H9 (cell line): ENCODE measurements around the gene SH3TC1. TPM values are rescaled to one million over a fixed set of nuclear protein-coding genes. Genes with fewer than 3 reads are reported as not detected.

Experiments
- DNase-seq: peaks from one replicate; pipeline ENCODE4 v3.0.0-alpha.2; 2017
- H2AFZ ChIP-seq: one replicate; pipeline ENCODE4 v1.6.1; 2013; ENCODE audit warnings: mild to moderate bottlenecking, low read length, control low read depth, moderate library complexity
- H2AK5ac ChIP-seq: 2 replicates; pipeline ENCODE4 v1.6.1; 2013; ENCODE audit warnings: low read length, control low read depth, mixed read lengths; ENCODE audit not compliant: insufficient read length
- H2BK120ac ChIP-seq: one replicate; pipeline ENCODE4 v1.6.1; 2013; ENCODE audit warnings: low read depth, mild to moderate bottlenecking, low read length, control low read depth, inconsistent platforms; ENCODE audit not compliant: poor library complexity, severe bottlenecking
- H2BK12ac ChIP-seq: 2 replicates; pipeline ENCODE4 v1.6.1; 2013; ENCODE audit warnings: low read length, control low read depth, mixed read lengths, low read depth; ENCODE audit not compliant: insufficient read length
- H2BK15ac ChIP-seq: 2 replicates; pipeline ENCODE4 v1.6.1; 2013; ENCODE audit warnings: low read depth, low read length, control low read depth
- H2BK20ac ChIP-seq: one replicate; pipeline ENCODE4 v1.6.1; 2013; ENCODE audit warnings: low read depth, mild to moderate bottlenecking, low read length, control low read depth, inconsistent platforms; ENCODE audit not compliant: poor library complexity, severe bottlenecking
- H2BK5ac ChIP-seq: 2 replicates; pipeline ENCODE4 v1.6.1; 2013; ENCODE audit warnings: low read length, control low read depth, mixed read lengths; ENCODE audit not compliant: insufficient read length
- H3K14ac ChIP-seq: 2 replicates; pipeline ENCODE4 v1.6.1; 2013; ENCODE audit warnings: low read length, control low read depth; ENCODE audit not compliant: insufficient read depth
- H3K18ac ChIP-seq: 2 replicates; pipeline ENCODE4 v1.6.1; 2013; ENCODE audit warnings: low read depth, mild to moderate bottlenecking, mixed read lengths, low read length, control low read depth; ENCODE audit not compliant: insufficient read length
- H3K23ac ChIP-seq: 2 replicates; pipeline ENCODE4 v1.6.1; 2013; ENCODE audit warnings: low read length, control low read depth, mixed read lengths, low read depth; ENCODE audit not compliant: insufficient read length
- H3K23me2 ChIP-seq: 2 replicates; pipeline ENCODE4 v1.6.1; 2013; ENCODE audit warnings: low read depth, mild to moderate bottlenecking, mixed read lengths, low read length, control low read depth; ENCODE audit not compliant: insufficient read length, poor library complexity, severe bottlenecking
- H3K27ac ChIP-seq: 2 replicates; pipeline ENCODE4 v1.5.1; 2013; ENCODE audit warnings: low read length, control low read depth, mixed read lengths, low read depth; ENCODE audit not compliant: insufficient read length
- H3K27me3 ChIP-seq: 2 replicates; pipeline ENCODE4 v1.6.1; 2013; ENCODE audit warnings: low read length, control low read depth, inconsistent platforms; ENCODE audit not compliant: insufficient read depth
- H3K4ac ChIP-seq: 2 replicates; pipeline ENCODE4 v1.6.1; 2013; ENCODE audit warnings: low read depth, mild to moderate bottlenecking, control low read depth, inconsistent platforms, low read length, moderate library complexity
- H3K4me1 ChIP-seq: 2 replicates; pipeline ENCODE4 v1.6.1; 2013; ENCODE audit warnings: low read length, control low read depth, inconsistent platforms; ENCODE audit not compliant: insufficient read depth
- H3K4me2 ChIP-seq: 2 replicates; pipeline ENCODE4 v1.6.1; 2013; ENCODE audit warnings: low read length, control low read depth, mixed read lengths; ENCODE audit not compliant: insufficient read length, insufficient read depth
- H3K56ac ChIP-seq: 2 replicates; pipeline ENCODE4 v1.6.1; 2013; ENCODE audit warnings: low read depth, mild to moderate bottlenecking, mixed read lengths, low read length, control low read depth; ENCODE audit not compliant: insufficient read length
- H3K79me1 ChIP-seq: 2 replicates; pipeline ENCODE4 v1.6.1; 2013; ENCODE audit warnings: low read depth, mild to moderate bottlenecking, moderate library complexity, low read length, control low read depth, inconsistent platforms; ENCODE audit not compliant: insufficient read depth, poor library complexity, severe bottlenecking
- H3K79me2 ChIP-seq: 2 replicates; pipeline ENCODE4 v1.6.1; 2013; ENCODE audit warnings: low read length, control low read depth, inconsistent platforms; ENCODE audit not compliant: insufficient read depth
- H3K9ac ChIP-seq: 2 replicates; pipeline ENCODE4 v1.6.1; 2013; ENCODE audit warnings: low read length, control low read depth, mixed read lengths; ENCODE audit not compliant: insufficient read length; ENCODE audit errors: extremely low read depth
- H3K9me3 ChIP-seq: one replicate; pipeline ENCODE4 v1.6.1; 2013; ENCODE audit warnings: low read depth, low read length, inconsistent platforms; ENCODE audit not compliant: control insufficient read depth
- H3T11ph ChIP-seq: one replicate; pipeline ENCODE4 v1.6.1; 2013; ENCODE audit warnings: mild to moderate bottlenecking, low read length, control low read depth, inconsistent platforms
- H4K20me1 ChIP-seq: one replicate; pipeline ENCODE4 v1.6.1; 2013; ENCODE audit not compliant: control insufficient read depth, insufficient read length, insufficient read depth
- H4K5ac ChIP-seq: 2 replicates; pipeline ENCODE4 v1.6.1; 2013; ENCODE audit warnings: low read depth, mild to moderate bottlenecking, mixed read lengths, low read length, control low read depth; ENCODE audit not compliant: insufficient read length
- H4K8ac ChIP-seq: replicated peaks from 2 replicates; pipeline ENCODE4 v1.6.1; 2013; ENCODE audit warnings: low read length, control low read depth, mixed read lengths, low read depth; ENCODE audit not compliant: insufficient read length
- H4K91ac ChIP-seq: 2 replicates; pipeline ENCODE4 v1.6.1; 2013; ENCODE audit warnings: low read depth, mild to moderate bottlenecking, moderate library complexity, mixed read lengths, low read length, control low read depth; ENCODE audit not compliant: insufficient read length
- H3K27ac Mint-ChIP-seq, 3 experiments: 2 replicates in 2 of 3; 3 replicates in 1 of 3; pipeline ENCODE4 v1.8.0; 2020 to 2021; ENCODE audit warnings: mixed read lengths in 3 of 3, mild to moderate bottlenecking in 1 of 3, moderate library complexity in 1 of 3
- H3K27me3 Mint-ChIP-seq: 2 replicates; pipeline ENCODE4 v1.8.0; 2021; ENCODE audit warnings: low read depth, mild to moderate bottlenecking, moderate library complexity, mixed read lengths
- H3K36me3 Mint-ChIP-seq, 3 experiments: 2 replicates in 2 of 3; 3 replicates in 1 of 3; pipeline ENCODE4 v1.8.0; 2020 to 2021; ENCODE audit warnings: low read depth in 3 of 3, mixed read lengths in 3 of 3; ENCODE audit not compliant: insufficient read depth in 1 of 3
- H3K4me1 Mint-ChIP-seq, 2 experiments: 2 replicates each; pipeline ENCODE4 v1.8.0; 2020; ENCODE audit warnings: mixed read lengths in 2 of 2
- H3K4me3 Mint-ChIP-seq, 2 experiments: 2 replicates in 1 of 2; 3 replicates in 1 of 2; pipeline ENCODE4 v1.8.0; 2020 to 2021; ENCODE audit warnings: mild to moderate bottlenecking in 2 of 2, mixed read lengths in 2 of 2, moderate library complexity in 1 of 2
- H3K9me3 Mint-ChIP-seq, 2 experiments: 2 replicates in 1 of 2; 3 replicates in 1 of 2; pipeline ENCODE4 v1.8.0; 2020; ENCODE audit warnings: mild to moderate bottlenecking in 2 of 2, mixed read lengths in 2 of 2, moderate library complexity in 1 of 2
- WGBS: extraction: QIAGEN DNeasy Blood & Tissue Kit; methylation state at CpG from one replicate; pipeline ENCODE4 v1.1.7; 2013; ENCODE audit warnings: missing lambda C conversion rate, low lambda C conversion rate, mixed read lengths; ENCODE audit not compliant: insufficient read length; ENCODE audit errors: extremely low coverage; 5-methylcytosine and 5-hydroxymethylcytosine counted together
- total RNA-seq: library from RNA; stranded (reverse); gene quantifications from 2 replicates; pipeline ENCODE4 v1.2.1, GENCODE V29; 2021
- TF ChIP-seq, protein P1 (sequence below): fragments of 200-600 bp; sonication (generic); conservative IDR thresholded peaks from 3 replicates; pipeline ENCODE4 v1.8.0; 2021; ENCODE audit warnings: antibody characterized with exemption, mild to moderate bottlenecking

Gene SH3TC1
- total RNA-seq, 1 experiment from 2014 or later, result 0.74 TPM

DNA sequence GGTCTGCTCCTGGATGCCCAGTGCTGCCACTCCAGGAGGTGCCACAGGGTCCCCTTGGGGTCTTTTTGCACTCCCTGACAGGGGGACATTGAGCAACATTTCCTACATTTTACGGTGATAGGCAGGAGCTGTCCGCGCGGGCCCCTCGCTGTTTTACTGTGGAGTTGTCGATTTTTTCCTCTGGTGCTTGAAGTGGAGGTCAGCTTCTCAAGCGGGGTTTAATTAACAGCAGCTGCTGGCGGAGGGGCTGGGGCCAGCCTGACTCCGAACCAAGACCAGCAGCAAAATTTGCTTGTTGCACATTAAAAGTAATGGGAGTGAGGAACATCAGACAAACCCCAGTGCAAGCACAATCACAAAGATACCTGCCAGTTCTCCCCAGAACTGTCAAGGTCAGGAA lies 13.2 kb upstream of the SH3TC1 start:
- Histone ChIP-seq H2AFZ (no peak overlapping the region), H3K4me2 (no peak overlapping the region), H2BK20ac (no peak overlapping the region), H3K79me1 (no peaks in the 10 kb centered on the region), H3K14ac (no peak overlapping the region; the same call in 1 of the 2 replicates), H3K4ac (no peak overlapping the region), H2AK5ac (no peak overlapping the region), H3K27ac (no peak overlapping the region), H4K91ac (no peak overlapping the region), H3T11ph (no peak overlapping the region), H2BK5ac (no peak overlapping the region), H3K9me3 (no peaks in the 10 kb centered on the region), H3K56ac (no peak overlapping the region), H4K20me1 (no peaks in the 10 kb centered on the region), H2BK120ac (no peak overlapping the region), H3K9ac (no peak overlapping the region), H3K79me2 (no peaks in the 10 kb centered on the region), H2BK12ac (no peak overlapping the region), H3K23ac (no peak overlapping the region), H3K18ac (no peak overlapping the region), H3K23me2 (no peaks in the 10 kb centered on the region), H4K8ac (no peak overlapping the region), H4K5ac (no peak overlapping the region), H3K27me3 (no peaks in the 10 kb centered on the region), H2BK15ac (no peak overlapping the region), H3K4me1 (no peaks in the 10 kb centered on the region)
- H3K27ac Mint-ChIP-seq, result no peak overlapping the region
- DNase-seq, result no peak
- WGBS, result no CpG with 5 or more reads among the region's 9 CpGs
- TF ChIP-seq, protein P1, sequence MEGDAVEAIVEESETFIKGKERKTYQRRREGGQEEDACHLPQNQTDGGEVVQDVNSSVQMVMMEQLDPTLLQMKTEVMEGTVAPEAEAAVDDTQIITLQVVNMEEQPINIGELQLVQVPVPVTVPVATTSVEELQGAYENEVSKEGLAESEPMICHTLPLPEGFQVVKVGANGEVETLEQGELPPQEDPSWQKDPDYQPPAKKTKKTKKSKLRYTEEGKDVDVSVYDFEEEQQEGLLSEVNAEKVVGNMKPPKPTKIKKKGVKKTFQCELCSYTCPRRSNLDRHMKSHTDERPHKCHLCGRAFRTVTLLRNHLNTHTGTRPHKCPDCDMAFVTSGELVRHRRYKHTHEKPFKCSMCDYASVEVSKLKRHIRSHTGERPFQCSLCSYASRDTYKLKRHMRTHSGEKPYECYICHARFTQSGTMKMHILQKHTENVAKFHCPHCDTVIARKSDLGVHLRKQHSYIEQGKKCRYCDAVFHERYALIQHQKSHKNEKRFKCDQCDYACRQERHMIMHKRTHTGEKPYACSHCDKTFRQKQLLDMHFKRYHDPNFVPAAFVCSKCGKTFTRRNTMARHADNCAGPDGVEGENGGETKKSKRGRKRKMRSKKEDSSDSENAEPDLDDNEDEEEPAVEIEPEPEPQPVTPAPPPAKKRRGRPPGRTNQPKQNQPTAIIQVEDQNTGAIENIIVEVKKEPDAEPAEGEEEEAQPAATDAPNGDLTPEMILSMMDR, result no peak
- no peaks in the 10 kb centered on the region for H3K36me3 Mint-ChIP-seq
- H3K9me3 Mint-ChIP-seq, result peaks cover under 1 to 1% of the 10 kb centered on the region in 2 experiments; a peak in 2 of 5 replicates
- H3K4me1 Mint-ChIP-seq, result peaks cover 4 to 5% of the 10 kb centered on the region in 2 experiments; a peak in 2 of 4 replicates
- no peak overlapping the region for H3K4me3 Mint-ChIP-seq
- no peaks in the 10 kb centered on the region for H3K27me3 Mint-ChIP-seq
